Keratinocyte (primary cell): Measurements from ENCODE around the gene MAGEA9. TPM values are rescaled to one million over a fixed set of nuclear protein-coding genes. Genes with fewer than 3 reads are reported as not detected.
"Not testable (repeated sequence)": the region's sequence is repeated elsewhere in the genome, so short reads cannot be mapped to it uniquely, and the experiment has no call there.

Source experiments
- DNase-seq: peaks from one replicate; pipeline ENCODE4 v3.0.0-alpha.2; 2011; ENCODE audit warnings: low read depth, missing footprints, low spot score
- FAIRE-seq: peaks from 2 replicates; lab custom pipeline; 2011; peaks lifted over from hg19 to GRCh38; lab: Jason Lieb, UNC
- H2AFZ ChIP-seq: 2 replicates; pipeline ENCODE4 v1.6.0; 2012; ENCODE audit warnings: low read length, control low read depth, inconsistent platforms; ENCODE audit not compliant: control insufficient read depth
- H3K27ac ChIP-seq: 2 replicates; pipeline ENCODE4 v1.5.1; 2011; ENCODE audit warnings: low read length; ENCODE audit not compliant: control insufficient read depth, insufficient read depth
- H3K27me3 ChIP-seq: 3 replicates; pipeline ENCODE4 v1.6.0; 2011; ENCODE audit warnings: low read length; ENCODE audit not compliant: control insufficient read depth, insufficient read depth; ENCODE audit errors: extremely low read depth
- H3K36me3 ChIP-seq, 2 experiments: 2 replicates in 1 of 2; 3 replicates in 1 of 2; pipeline ENCODE4 v1.5.1; 2011; ENCODE audit warnings: low read length in 2 of 2, mild to moderate bottlenecking in 1 of 2; ENCODE audit not compliant: control insufficient read depth in 2 of 2, insufficient read depth in 2 of 2; ENCODE audit errors: extremely low read depth in 1 of 2
- H3K4me1 ChIP-seq: 3 replicates; pipeline ENCODE4 v1.5.1; 2011; ENCODE audit warnings: low read length; ENCODE audit not compliant: control insufficient read depth, insufficient read depth; ENCODE audit errors: extremely low read depth
- H3K4me2 ChIP-seq: 3 replicates; pipeline ENCODE4 v1.6.0; 2011; ENCODE audit warnings: low read depth, low read length; ENCODE audit not compliant: control insufficient read depth, insufficient read depth; ENCODE audit errors: extremely low read depth
- H3K4me3 ChIP-seq, 3 experiments: fragments of 200-600 bp in 1 of 3; sonication (generic) in 1 of 3; 2 replicates in 2 of 3; 3 replicates in 1 of 3; pipeline ENCODE4 v1.5.1; 2011 to 2016; ENCODE audit warnings: low read length in 3 of 3, mild to moderate bottlenecking in 3 of 3, control low read depth in 2 of 3, inconsistent platforms in 1 of 3, low read depth in 1 of 3, mixed read lengths in 1 of 3, mixed run types in 1 of 3, moderate library complexity in 1 of 3; ENCODE audit not compliant: control insufficient read depth in 2 of 3, insufficient read depth in 2 of 3; ENCODE audit errors: extremely low read depth in 1 of 3
- H3K79me2 ChIP-seq: 2 replicates; pipeline ENCODE4 v1.6.0; 2012; ENCODE audit warnings: low read length; ENCODE audit not compliant: control insufficient read depth, insufficient read depth
- H3K9ac ChIP-seq: 3 replicates; pipeline ENCODE4 v1.6.0; 2011; ENCODE audit warnings: low read length; ENCODE audit not compliant: control insufficient read depth, insufficient read depth; ENCODE audit errors: extremely low read depth
- H3K9me1 ChIP-seq: 3 replicates; pipeline ENCODE4 v1.6.0; 2011; ENCODE audit warnings: low read length; ENCODE audit not compliant: control insufficient read depth, insufficient read depth; ENCODE audit errors: extremely low read depth
- H3K9me3 ChIP-seq: 2 replicates; pipeline ENCODE4 v1.5.1; 2012; ENCODE audit warnings: low read depth, low read length; ENCODE audit not compliant: control insufficient read depth
- H4K20me1 ChIP-seq: 3 replicates; pipeline ENCODE4 v1.6.0; 2011; ENCODE audit warnings: low read length; ENCODE audit not compliant: control insufficient read depth, insufficient read depth; ENCODE audit errors: extremely low read depth
- CTCF ChIP-seq, 3 experiments: IDR thresholded peaks in 1 of 3; conservative IDR thresholded peaks in 1 of 3; optimal IDR thresholded peaks in 1 of 3; 2 replicates in 2 of 3; 3 replicates in 1 of 3; pipeline versions ENCODE3 to v1.5.1; 2011; ENCODE audit warnings: low read length in 3 of 3, mild to moderate bottlenecking in 3 of 3, moderate library complexity in 2 of 3, control low read depth in 1 of 3, inconsistent platforms in 1 of 3; ENCODE audit not compliant: insufficient read depth in 2 of 3; ENCODE audit errors: extremely low read depth in 1 of 3
- EZH2 ChIP-seq: IDR thresholded peaks from one replicate; pipeline ENCODE4 v1.6.1; 2012; ENCODE audit warnings: inconsistent platforms, mild to moderate bottlenecking, low read length, moderate library complexity
- dilution Hi-C: fragments of 300-500 bp; cut with MboI; formaldehyde crosslinking; loops from one replicate; pipeline ENCODE4 v1.7.0; 2020; ENCODE audit warnings: low sequenced_read_pairs; ENCODE audit not compliant: extremely low pct_ligation_motif_present
- polyA plus RNA-seq, 5 experiments: library from polyadenylated mRNA; depleted of rRNA in 3 of 5; stranded (reverse) in 3 of 5; stranded (forward) in 1 of 5; unstranded in 1 of 5; fragments of >200 nt; gene quantifications; 1 replicate in 1 of 5; 2 replicates in 3 of 5; 3 replicates in 1 of 5; pipeline versions ENCODE4 v1.2.1 to v1.2.3, GENCODE V29; 2011 to 2012; ENCODE audit warnings: missing spikeins in 2 of 5, low read depth in 1 of 5, low replicate concordance in 1 of 5

The MAGEA9 gene
- polyA plus RNA-seq, 1 donor (not counting 4 experiments of a cell fraction or from before 2014, with no cell fraction given), result not detected

GRCh38 chrX:149777999-149778398 lies 3.7 kb upstream of the MAGEA9 start:
- dilution Hi-C loops, result not testable (repeated sequence)

GRCh38 chrX:149795531-149795930 lies 13.8 kb downstream of the MAGEA9 start:
- H3K36me3 ChIP-seq, H4K20me1 ChIP-seq, dilution Hi-C loops, H2AFZ ChIP-seq, H3K9ac ChIP-seq, H3K27ac ChIP-seq, H3K4me3 ChIP-seq, H3K79me2 ChIP-seq, H3K4me1 ChIP-seq, H3K9me1 ChIP-seq, DNase-seq, H3K27me3 ChIP-seq, H3K9me3 ChIP-seq, H3K4me2 ChIP-seq: not testable (repeated sequence)
- peak; percentile 73 for FAIRE-seq

More at GRCh38 chrX:149777999-149778398, 3.7 kb upstream of the MAGEA9 start:
- H3K9me1 ChIP-seq, H3K4me1 ChIP-seq, H3K9me3 ChIP-seq, H3K9ac ChIP-seq, H3K4me3 ChIP-seq, H3K27ac ChIP-seq, DNase-seq, H2AFZ ChIP-seq, H4K20me1 ChIP-seq, H3K4me2 ChIP-seq, H3K79me2 ChIP-seq, H3K36me3 ChIP-seq, H3K27me3 ChIP-seq: not testable (repeated sequence)
- peak; percentile 34 for FAIRE-seq

GRCh38 chrX:149799095-149799714 lies 17.5 kb downstream of the MAGEA9 start:
- no peak overlapping the region for H3K4me3 ChIP-seq
- H4K20me1 ChIP-seq, result no peaks in the 10 kb centered on the region
- no peaks in the 10 kb centered on the region for H3K79me2 ChIP-seq
- no peak overlapping the region for H3K27ac ChIP-seq
- H2AFZ ChIP-seq, result no peak overlapping the region
- no peaks in the 10 kb centered on the region for H3K4me1 ChIP-seq
- H3K27me3 ChIP-seq, result no peaks in the 10 kb centered on the region
- dilution Hi-C loops, result no loop called here
- TF ChIP-seq CTCF (optimal IDR thresholded peaks at IDR 0.05 in 1 of 3, IDR thresholded peaks at IDR 0.05 in 1 of 3, conservative IDR thresholded peaks at IDR 0.05 in 1 of 3; ENCODE audit: extremely low read depth in 1 of 3, insufficient read depth in 2 of 3, low read length in 3 of 3) (no peak), EZH2 (no peak)
- H3K9ac ChIP-seq, result no peak overlapping the region
- no peaks in the 10 kb centered on the region for H3K36me3 ChIP-seq
- H3K4me2 ChIP-seq, result no peak overlapping the region
- no peak for DNase-seq
- H3K9me3 ChIP-seq, result no peaks in the 10 kb centered on the region
- no peak for FAIRE-seq
- H3K9me1 ChIP-seq, result no peaks in the 10 kb centered on the region
